Gastrocnemius medialis (tissue), 4 donors: ENCODE results near the gene LPO.

ENCODE experiments used
- POLR2A ChIP-seq, 2 donors: fragments of 450-650 bp; IDR thresholded peaks; one replicate each; pipeline ENCODE4 v1.6.1; 2017; ENCODE audit warnings: antibody characterized with exemption in 2 of 2, mild to moderate bottlenecking in 2 of 2, moderate library complexity in 2 of 2
- TF ChIP-seq, protein P1 (sequence below), 5 experiments: fragments of 450-650 bp in 3 of 5; fragments of 200-600 bp in 2 of 5; sonication (generic) in 2 of 5; IDR thresholded peaks in 4 of 5; conservative IDR thresholded peaks in 1 of 5; 1 replicate in 4 of 5; 2 replicates in 1 of 5; pipeline ENCODE4 v1.5.1; 2016 to 2019; ENCODE audit warnings: antibody characterized with exemption in 5 of 5, mild to moderate bottlenecking in 3 of 5, moderate library complexity in 3 of 5

DNA sequence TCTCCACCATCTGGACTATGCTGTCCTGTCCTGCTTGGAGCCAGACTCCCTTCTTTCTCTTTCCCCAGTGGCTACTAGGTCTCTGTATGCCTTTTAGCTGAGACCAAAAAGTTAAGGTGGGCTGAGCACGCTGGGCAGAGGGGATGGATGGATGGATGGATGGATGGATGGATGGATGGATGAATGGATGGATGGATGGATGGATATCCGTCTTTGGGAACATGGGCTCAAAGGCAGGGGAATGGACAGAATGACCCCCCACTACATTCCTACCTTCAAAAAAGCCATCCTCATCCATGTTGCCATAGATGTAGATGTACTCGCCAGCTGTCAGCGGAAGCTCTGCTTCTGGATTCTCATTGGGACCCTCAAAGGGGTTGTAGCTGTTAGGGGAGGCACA, 77.4 kb downstream of the LPO start:
- TF ChIP-seq, protein P1, sequence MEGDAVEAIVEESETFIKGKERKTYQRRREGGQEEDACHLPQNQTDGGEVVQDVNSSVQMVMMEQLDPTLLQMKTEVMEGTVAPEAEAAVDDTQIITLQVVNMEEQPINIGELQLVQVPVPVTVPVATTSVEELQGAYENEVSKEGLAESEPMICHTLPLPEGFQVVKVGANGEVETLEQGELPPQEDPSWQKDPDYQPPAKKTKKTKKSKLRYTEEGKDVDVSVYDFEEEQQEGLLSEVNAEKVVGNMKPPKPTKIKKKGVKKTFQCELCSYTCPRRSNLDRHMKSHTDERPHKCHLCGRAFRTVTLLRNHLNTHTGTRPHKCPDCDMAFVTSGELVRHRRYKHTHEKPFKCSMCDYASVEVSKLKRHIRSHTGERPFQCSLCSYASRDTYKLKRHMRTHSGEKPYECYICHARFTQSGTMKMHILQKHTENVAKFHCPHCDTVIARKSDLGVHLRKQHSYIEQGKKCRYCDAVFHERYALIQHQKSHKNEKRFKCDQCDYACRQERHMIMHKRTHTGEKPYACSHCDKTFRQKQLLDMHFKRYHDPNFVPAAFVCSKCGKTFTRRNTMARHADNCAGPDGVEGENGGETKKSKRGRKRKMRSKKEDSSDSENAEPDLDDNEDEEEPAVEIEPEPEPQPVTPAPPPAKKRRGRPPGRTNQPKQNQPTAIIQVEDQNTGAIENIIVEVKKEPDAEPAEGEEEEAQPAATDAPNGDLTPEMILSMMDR (IDR thresholded peaks at IDR 0.05 in 4 of 5, conservative IDR thresholded peaks at IDR 0.05 in 1 of 5) = no peak
- no peak for TF ChIP-seq POLR2A (IDR thresholded peaks at IDR 0.05)
